ENCODE data around the gene SPRED2.

The SPRED2 gene

GRCh38 chr2:65363879-65364666, 68.3 kb downstream of the SPRED2 start:
- no peak for DNase-seq

GRCh38 chr2:65361623-65362022, 70.8 kb downstream of the SPRED2 start:
- DNase-seq: no peak

GRCh38 chr2:65360441-65360840, 72.0 kb downstream of the SPRED2 start:
- DNase-seq: no peak

GRCh38 chr2:65358678-65359400, 73.6 kb downstream of the SPRED2 start:
- no peak for DNase-seq

- no peak for DNase-seq
Observed at GRCh38 chr2:65357959-65358294, 74.5 kb downstream of the SPRED2 start.

GRCh38 chr2:65357095-65357958, 75.1 kb downstream of the SPRED2 start:
- DNase-seq: no peak

GRCh38 chr2:65355186-65355831, 77.1 kb downstream of the SPRED2 start:
- DNase-seq: no peak

- DNase-seq: no peak
Observed at GRCh38 chr2:65354773-65355172, 77.6 kb downstream of the SPRED2 start.

GRCh38 chr2:65353927-65354326, 78.5 kb downstream of the SPRED2 start:
- DNase-seq: no peak

- DNase-seq: no peak
Observed at GRCh38 chr2:65353046-65353445, 79.4 kb downstream of the SPRED2 start.

- DNase-seq: no peak
Observed at GRCh38 chr2:65351948-65352595, 80.3 kb downstream of the SPRED2 start.

- no peak for DNase-seq
Observed at GRCh38 chr2:65351234-65351947, 81.0 kb downstream of the SPRED2 start.

- DNase-seq: no peak
Observed at GRCh38 chr2:65350651-65351056, 81.7 kb downstream of the SPRED2 start.

- peak; percentile 73 for DNase-seq
Observed at GRCh38 chr2:65349863-65350262, 82.5 kb downstream of the SPRED2 start.

GRCh38 chr2:65347913-65348312, 84.5 kb downstream of the SPRED2 start:
- DNase-seq: no peak

- no peak for DNase-seq
Observed at GRCh38 chr2:65345631-65346030, 86.8 kb downstream of the SPRED2 start.

- no peak for DNase-seq
Observed at GRCh38 chr2:65344689-65345088, 87.7 kb downstream of the SPRED2 start.

- DNase-seq: no peak
Observed at GRCh38 chr2:65344182-65344581, 88.2 kb downstream of the SPRED2 start.

- no peak for DNase-seq
Observed at GRCh38 chr2:65343386-65343785, 89.0 kb downstream of the SPRED2 start.

- DNase-seq: no peak
Observed at GRCh38 chr2:65340898-65341681, 91.3 kb downstream of the SPRED2 start.

- DNase-seq: no peak
Observed at GRCh38 chr2:65339648-65340047, 92.8 kb downstream of the SPRED2 start.
